Fibroblast of upper back skin (primary cell): ENCODE measurements around the gene TSHZ3.

Experiments
- DNase-seq: peaks from one replicate; pipeline ENCODE4 v3.0.0-alpha.2; 2013

Gene TSHZ3

GRCh38 chr19:31349160-31349881 lies at the start of gene TSHZ3:
Gene TSHZ3, minus strand, starts transcription at chr19:31349436. Its CDS starts 217 bp downstream, at chr19:31349219.
- DNase-seq = peak; percentile 88

- no peak for DNase-seq
Observed at GRCh38 chr19:31397308-31397707, 48.1 kb upstream of the TSHZ3 start.

DNA sequence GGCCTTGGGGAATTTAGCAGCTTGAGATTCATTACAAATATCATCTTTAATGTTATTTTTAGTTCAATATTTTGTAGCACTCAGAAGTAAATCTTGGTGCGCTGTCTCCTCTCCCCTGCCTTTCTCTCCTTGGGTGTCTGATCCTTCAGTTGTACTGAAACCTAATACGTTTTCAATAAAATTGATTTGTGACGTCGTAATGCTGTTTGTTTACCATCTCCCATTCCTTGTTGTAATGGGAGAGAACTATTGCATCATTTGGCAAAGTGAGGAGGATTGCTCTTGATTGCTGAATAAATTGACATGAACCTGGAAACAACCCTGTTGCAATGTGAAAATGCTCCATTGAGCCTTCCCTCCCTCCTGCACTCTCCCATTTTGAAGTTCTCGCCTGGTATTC lies 43.2 kb upstream of the TSHZ3 start:
- no peak for DNase-seq

DNA sequence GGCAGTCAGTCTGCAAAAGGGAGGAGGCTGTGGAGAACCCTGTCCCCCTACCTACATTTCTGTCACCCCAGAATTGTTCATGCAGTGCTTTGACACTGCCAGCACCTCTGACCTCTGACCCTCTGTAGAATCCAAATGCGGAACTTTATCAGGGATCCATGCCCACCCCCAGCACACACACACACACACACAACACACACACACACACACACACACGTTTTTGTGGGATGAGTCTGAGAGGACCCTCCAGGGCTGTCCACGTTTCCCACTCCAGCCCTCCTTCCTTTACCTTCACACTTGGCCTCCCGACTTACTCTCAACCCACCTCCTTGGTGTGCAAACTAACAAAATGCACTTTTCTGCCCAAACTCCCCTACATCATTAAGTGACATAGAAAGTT lies 42.3 kb upstream of the TSHZ3 start:
- DNase-seq = no peak

DNA sequence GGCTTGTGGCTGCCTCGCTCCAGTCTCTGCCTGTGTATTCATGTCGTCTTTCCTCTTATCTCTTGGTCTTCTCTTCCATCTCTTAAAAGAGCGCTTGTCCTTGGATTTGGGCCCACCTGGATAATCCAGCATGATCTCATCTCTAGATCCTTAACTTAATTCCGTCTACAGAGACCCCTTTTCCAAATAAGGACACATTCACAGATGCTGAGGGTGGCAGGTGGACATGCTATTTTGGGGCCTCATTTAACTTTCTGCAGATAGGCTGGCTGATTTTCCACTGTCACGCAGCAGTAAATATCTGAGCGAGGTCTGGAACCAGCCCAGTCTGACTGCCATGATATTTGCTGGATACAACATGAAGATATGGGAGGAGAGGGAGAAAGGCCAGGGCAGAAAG lies 41.5 kb upstream of the TSHZ3 start:
- DNase-seq = no peak

- DNase-seq = no peak
Observed at GRCh38 chr19:31389874-31390273, 40.6 kb upstream of the TSHZ3 start.

GRCh38 chr19:31387717-31388301 lies 38.6 kb upstream of the TSHZ3 start:
- DNase-seq = no peak

DNA sequence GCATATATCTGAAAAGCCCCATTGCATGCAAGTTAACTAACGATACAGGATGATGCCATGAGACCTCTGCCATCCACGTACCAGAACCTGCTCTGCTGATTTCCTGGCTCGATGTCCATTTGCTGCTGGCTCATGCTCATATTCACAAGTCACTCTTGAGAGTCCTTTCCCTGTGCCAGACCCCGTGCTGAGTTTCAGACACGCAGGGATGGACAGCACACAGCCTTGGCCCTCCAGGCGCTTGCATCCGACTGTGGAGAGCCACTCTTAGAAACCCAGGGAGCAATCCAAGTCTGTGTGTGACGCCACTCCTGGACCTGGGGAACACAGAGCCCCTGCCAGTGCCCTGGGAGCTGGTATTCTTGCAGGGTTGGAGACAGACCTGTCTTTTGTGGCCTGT lies 37.6 kb upstream of the TSHZ3 start:
- no peak for DNase-seq

GRCh38 chr19:31385744-31386143 lies 36.5 kb upstream of the TSHZ3 start:
- no peak for DNase-seq

DNA sequence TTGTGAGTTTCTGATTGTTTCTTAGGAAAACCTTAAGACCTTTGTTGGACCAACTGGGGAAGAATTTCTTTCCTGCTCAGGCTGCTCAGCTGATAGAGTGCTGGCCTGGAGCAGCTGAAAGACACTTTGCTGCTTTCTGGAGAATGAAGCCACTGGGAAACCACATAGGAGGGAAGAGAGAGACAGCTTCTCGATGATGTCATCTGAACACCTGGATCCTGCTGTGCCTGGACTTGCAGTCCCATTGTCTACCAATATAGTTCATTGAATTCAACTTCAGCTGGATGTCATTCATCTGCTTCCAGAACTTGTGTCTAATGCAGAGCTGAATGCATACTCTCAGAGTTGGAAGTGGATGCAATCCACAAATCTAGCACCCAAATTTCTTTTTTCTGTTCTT lies 34.3 kb upstream of the TSHZ3 start:
- no peak for DNase-seq

DNA sequence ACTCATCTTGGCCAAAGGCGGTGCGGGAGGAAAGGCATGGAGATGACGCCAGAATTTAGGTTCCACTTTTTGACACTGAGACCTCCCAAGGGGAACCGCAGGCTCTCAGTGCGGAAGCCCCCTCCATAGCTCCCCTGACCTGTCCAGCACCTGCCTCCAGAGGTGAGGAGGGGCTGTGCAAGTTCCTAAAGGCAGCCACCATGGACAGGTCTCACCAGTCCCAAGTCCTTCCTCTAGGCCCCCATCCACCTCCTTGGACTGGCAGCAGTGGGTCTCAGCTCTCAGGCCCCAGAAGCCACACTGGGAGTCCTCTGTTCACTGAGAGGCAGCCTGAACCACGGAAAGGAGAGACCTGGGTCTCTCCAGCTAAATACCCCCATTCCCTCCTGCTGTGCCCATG lies 31.6 kb upstream of the TSHZ3 start:
- DNase-seq = no peak

- DNase-seq = peak; percentile 94
Observed at GRCh38 chr19:31378404-31378803, 29.2 kb upstream of the TSHZ3 start.

- DNase-seq = no peak
Observed at GRCh38 chr19:31377736-31378135, 28.5 kb upstream of the TSHZ3 start.

GRCh38 chr19:31372246-31372781 lies 23.1 kb upstream of the TSHZ3 start:
- DNase-seq = no peak

- DNase-seq = no peak
Observed at GRCh38 chr19:31370216-31370615, 21.0 kb upstream of the TSHZ3 start.

- no peak for DNase-seq
Observed at GRCh38 chr19:31364963-31365362, 15.7 kb upstream of the TSHZ3 start.

GRCh38 chr19:31361728-31362127 lies 12.5 kb upstream of the TSHZ3 start:
- no peak for DNase-seq

- DNase-seq = no peak
Observed at GRCh38 chr19:31357315-31357673, 8.1 kb upstream of the TSHZ3 start.

DNA sequence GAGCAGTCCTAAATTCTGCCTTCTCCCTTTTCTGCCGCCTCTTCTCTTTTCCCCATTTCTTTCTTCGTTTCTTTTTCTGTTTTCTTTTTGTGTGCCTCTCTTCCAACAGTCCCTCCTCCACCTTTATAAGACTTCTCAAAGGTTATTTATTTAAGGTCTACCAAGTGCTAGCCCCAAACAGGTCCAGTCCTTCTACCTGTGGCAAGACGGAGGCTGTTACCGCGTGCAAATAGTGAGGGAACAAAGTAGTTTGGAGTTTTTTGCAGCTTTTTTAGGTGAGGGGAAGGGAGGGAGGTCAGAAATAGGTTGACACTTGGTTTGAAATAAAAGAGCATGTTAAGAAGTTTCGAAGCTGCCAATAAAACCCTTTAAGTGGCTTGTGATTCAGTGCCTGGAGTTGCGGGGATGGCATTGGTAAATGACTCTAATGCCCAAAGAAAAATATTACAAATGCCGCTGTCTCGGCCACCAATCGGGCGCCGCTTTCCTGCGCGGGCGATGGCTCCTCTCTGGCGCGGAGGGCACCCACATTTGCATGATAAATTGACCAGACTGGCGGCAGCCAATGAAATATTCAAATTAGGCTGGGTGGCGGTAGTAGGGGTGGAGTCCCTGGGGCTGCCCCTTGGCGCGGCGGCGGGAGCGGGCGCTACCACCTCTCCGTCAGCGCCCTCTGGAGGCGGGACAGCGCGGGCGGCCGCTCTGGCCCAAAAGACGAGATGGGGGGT lies 7.5 kb upstream of the TSHZ3 start:
- DNase-seq = no peak

GRCh38 chr19:31355665-31356289 lies 6.5 kb upstream of the TSHZ3 start:
- no peak for DNase-seq

DNA sequence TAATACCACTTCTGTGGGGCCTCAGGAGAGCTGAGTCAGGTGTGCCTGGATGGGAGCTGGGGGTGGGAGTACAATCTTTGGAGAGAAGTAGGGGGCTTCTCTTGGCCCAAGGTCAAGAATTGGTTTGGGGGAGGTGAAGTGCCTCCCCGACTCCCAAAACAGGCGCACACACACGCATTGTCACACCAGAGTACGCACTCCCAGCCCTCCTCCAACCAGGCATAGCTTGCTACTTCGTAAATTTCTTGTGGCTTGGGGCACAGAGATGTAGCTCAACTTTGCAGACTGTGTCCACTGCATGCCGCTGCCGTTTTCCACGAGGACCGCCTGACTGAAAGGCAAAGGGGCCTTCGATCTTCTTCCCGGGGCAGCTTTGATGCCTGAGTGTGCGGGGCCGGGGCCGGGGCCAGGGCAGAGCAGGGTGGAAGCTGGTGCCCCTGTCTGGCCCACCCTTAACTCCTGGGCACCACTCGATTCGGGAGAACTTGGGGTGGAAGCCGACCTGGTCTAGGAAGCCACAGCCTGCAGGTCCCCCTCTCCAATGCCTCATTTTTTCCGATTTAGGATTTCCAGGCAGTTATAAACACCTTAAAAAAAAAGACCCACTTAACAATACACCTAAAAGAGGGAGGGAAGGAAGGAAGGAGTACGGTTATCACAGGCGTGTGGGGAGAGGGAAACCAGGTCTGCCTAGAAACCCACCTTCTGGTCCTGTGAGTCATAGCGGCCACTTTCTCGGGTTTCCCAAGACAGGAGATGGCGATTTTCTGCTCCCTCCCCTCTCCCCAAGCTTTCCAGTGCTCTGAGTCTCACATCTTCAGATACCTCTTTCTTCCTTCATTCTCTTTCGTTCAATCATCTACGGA lies 5.8 kb upstream of the TSHZ3 start:
- no peak for DNase-seq

DNA sequence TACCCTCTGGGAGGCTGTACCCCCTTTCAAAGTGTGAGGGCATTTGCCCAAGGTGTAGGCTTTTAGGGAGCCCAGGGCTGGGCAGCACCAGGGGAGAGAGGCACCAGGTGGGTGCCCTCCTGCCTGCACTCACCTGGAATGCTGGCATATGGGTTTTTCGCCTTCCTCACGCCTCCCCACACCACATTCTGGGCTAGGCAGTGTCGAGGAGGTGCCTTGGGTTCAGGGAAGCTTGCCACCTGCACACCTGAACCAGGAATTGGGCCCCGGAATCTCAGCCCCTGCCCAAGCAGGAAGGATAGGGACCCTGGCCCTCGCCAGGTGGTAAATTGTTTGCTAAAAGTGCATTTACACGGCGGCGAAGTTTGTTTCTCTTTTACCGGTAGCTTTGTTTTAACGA lies 5.1 kb upstream of the TSHZ3 start:
- no peak for DNase-seq

GRCh38 chr19:31353833-31354232 lies 4.6 kb upstream of the TSHZ3 start:
- DNase-seq = no peak
